Neuronal stem cell (in vitro differentiated cells): ENCODE data around the gene CXCL12.

Experiments
- DNase-seq: peaks from one replicate; pipeline ENCODE4 v3.0.0-alpha.2; 2013; ENCODE audit warnings: low spot score
- H2AFZ ChIP-seq: one replicate; pipeline ENCODE4 v1.6.1; 2013; ENCODE audit warnings: mild to moderate bottlenecking, low read length, inconsistent platforms
- H2AK5ac ChIP-seq: 2 replicates; pipeline ENCODE4 v1.6.1; 2013; ENCODE audit warnings: low read depth, mild to moderate bottlenecking, inconsistent platforms, low read length, moderate library complexity, mixed read lengths
- H2BK120ac ChIP-seq: 2 replicates; pipeline ENCODE4 v1.6.1; 2013; ENCODE audit warnings: low read depth, mild to moderate bottlenecking, inconsistent platforms, low read length, moderate library complexity, mixed read lengths
- H2BK12ac ChIP-seq: one replicate; pipeline ENCODE4 v1.6.1; 2013; ENCODE audit warnings: low read length, inconsistent platforms
- H2BK15ac ChIP-seq: 2 replicates; pipeline ENCODE4 v1.6.1; 2013; ENCODE audit warnings: mild to moderate bottlenecking, low read length, inconsistent platforms, mixed read lengths
- H2BK5ac ChIP-seq: one replicate; pipeline ENCODE4 v1.6.1; 2013; ENCODE audit warnings: inconsistent platforms, mild to moderate bottlenecking, low read length, moderate library complexity
- H3K14ac ChIP-seq: one replicate; pipeline ENCODE4 v1.6.1; 2013; ENCODE audit warnings: low read length, inconsistent platforms
- H3K18ac ChIP-seq: 2 replicates; pipeline ENCODE4 v1.6.1; 2013; ENCODE audit warnings: low read length, inconsistent platforms
- H3K23ac ChIP-seq: 2 replicates; pipeline ENCODE4 v1.6.1; 2013; ENCODE audit warnings: low read depth, mild to moderate bottlenecking, mixed read lengths, low read length, inconsistent platforms; ENCODE audit not compliant: poor library complexity
- H3K27ac ChIP-seq: replicated peaks from 3 replicates; pipeline ENCODE4 v1.5.1; 2013; ENCODE audit warnings: low read length, inconsistent platforms
- H3K27me3 ChIP-seq, 3 experiments: 2 replicates each; pipeline ENCODE4 v1.6.1; 2013; ENCODE audit warnings: low read length in 3 of 3, mild to moderate bottlenecking in 2 of 3, inconsistent platforms in 1 of 3, low read depth in 1 of 3, mixed read lengths in 1 of 3, moderate library complexity in 1 of 3; ENCODE audit not compliant: control insufficient read depth in 3 of 3, insufficient read depth in 3 of 3
- H3K36me3 ChIP-seq, 2 donors: replicated peaks in 1 of 2; 2 replicates each; pipeline ENCODE4 v1.6.1; 2013; ENCODE audit warnings: low read length in 2 of 2; ENCODE audit not compliant: control insufficient read depth in 2 of 2, insufficient read depth in 2 of 2
- H3K4ac ChIP-seq: 2 replicates; pipeline ENCODE4 v1.6.1; 2013; ENCODE audit warnings: inconsistent platforms, mild to moderate bottlenecking, low read length, moderate library complexity
- H3K4me1 ChIP-seq, 2 donors: 1 replicate in 1 of 2; 2 replicates in 1 of 2; pipeline ENCODE4 v1.6.1; 2013; ENCODE audit warnings: low read length in 2 of 2, low read depth in 1 of 2; ENCODE audit not compliant: control insufficient read depth in 2 of 2, insufficient read depth in 1 of 2
- H3K4me2 ChIP-seq: one replicate; pipeline ENCODE4 v1.6.1; 2013; ENCODE audit warnings: mild to moderate bottlenecking, low read length, inconsistent platforms; ENCODE audit not compliant: insufficient read depth, poor library complexity, severe bottlenecking
- H3K4me3 ChIP-seq, 2 donors: 2 replicates each; pipeline ENCODE4 v1.5.1; 2013; ENCODE audit warnings: low read length in 2 of 2, mild to moderate bottlenecking in 2 of 2, inconsistent platforms in 1 of 2, moderate library complexity in 1 of 2
- H3K79me1 ChIP-seq: one replicate; pipeline ENCODE4 v1.6.1; 2013; ENCODE audit warnings: low read depth, mild to moderate bottlenecking, inconsistent platforms, low read length, moderate library complexity
- H3K9ac ChIP-seq: one replicate; pipeline ENCODE4 v1.6.1; 2013; ENCODE audit warnings: mild to moderate bottlenecking, low read depth, low read length, inconsistent platforms; ENCODE audit not compliant: poor library complexity
- H3K9me3 ChIP-seq, 2 donors: replicated peaks in 1 of 2; 2 replicates each; pipeline versions ENCODE3 to v1.6.1; 2013; ENCODE audit warnings: low read length in 2 of 2, mild to moderate bottlenecking in 2 of 2, inconsistent platforms in 1 of 2, low read depth in 1 of 2, mixed read lengths in 1 of 2, moderate library complexity in 1 of 2; ENCODE audit not compliant: control insufficient read depth in 2 of 2, insufficient read depth in 1 of 2
- H4K8ac ChIP-seq: one replicate; pipeline ENCODE4 v1.6.1; 2013; ENCODE audit warnings: low read depth, mild to moderate bottlenecking, inconsistent platforms, low read length, moderate library complexity
- H4K91ac ChIP-seq: one replicate; pipeline ENCODE4 v1.6.1; 2013; ENCODE audit warnings: low read length, low read depth, mild to moderate bottlenecking, inconsistent platforms; ENCODE audit not compliant: poor library complexity
- WGBS, 2 donors: extraction: QIAGEN DNeasy Blood & Tissue Kit; methylation state at CpG; one replicate each; pipeline ENCODE4 v1.1.7; 2013; ENCODE audit warnings: missing lambda C conversion rate in 2 of 2, mixed read lengths in 1 of 2; ENCODE audit not compliant: insufficient read length in 2 of 2, insufficient replicate concordance in 1 of 2; ENCODE audit errors: extremely low coverage in 2 of 2; 5-methylcytosine and 5-hydroxymethylcytosine counted together

CXCL12 gene

GRCh38 chr10:44353128-44353390 is 31.8 kb downstream of the CXCL12 start:
- Histone ChIP-seq H3K4me2 (no peak overlapping the region), H2BK12ac (no peak overlapping the region), H3K14ac (no peak overlapping the region), H3K4me1 (peaks cover 0 to 2% of the 10 kb centered on the region in 2 donors), H2BK5ac (no peak overlapping the region), H3K4ac (no peak overlapping the region), H2AFZ (no peak overlapping the region), H4K8ac (no peak overlapping the region), H3K18ac (no peak overlapping the region), H3K27me3 (no peaks in the 10 kb centered on the region), H3K23ac (peak overlapping the region; percentile 14), H2BK15ac (no peak overlapping the region), H3K9me3 (no peaks in the 10 kb centered on the region), H3K9ac (no peak overlapping the region), H2BK120ac (no peak overlapping the region), H2AK5ac (no peak overlapping the region), H3K4me3 (no peak overlapping the region), H4K91ac (no peak overlapping the region), H3K79me1 (no peaks in the 10 kb centered on the region), H3K36me3 (no peaks in the 10 kb centered on the region), H3K27ac (no peak overlapping the region)
- DNase-seq, result no peak
- WGBS, 2 donors, result no CpG with 5 or more reads among the region's 4 CpGs

GRCh38 chr10:44352316-44353127 is 32.4 kb downstream of the CXCL12 start:
- no peak overlapping the region for H2AFZ ChIP-seq
- no peaks in the 10 kb centered on the region for H3K27me3 ChIP-seq
- no peak overlapping the region for H2BK120ac ChIP-seq
- no peaks in the 10 kb centered on the region for H3K36me3 ChIP-seq
- H4K8ac ChIP-seq, result no peak overlapping the region
- H3K14ac ChIP-seq, result no peak overlapping the region
- no peak overlapping the region for H3K27ac ChIP-seq
- H3K79me1 ChIP-seq, result no peaks in the 10 kb centered on the region
- no peak overlapping the region for H2AK5ac ChIP-seq
- peak overlapping the region; percentile 14 for H3K23ac ChIP-seq
- no peak overlapping the region for H2BK12ac ChIP-seq
- H2BK15ac ChIP-seq, result no peak overlapping the region
- no peaks in the 10 kb centered on the region for H3K9me3 ChIP-seq
- WGBS, 2 donors, result no CpG with 5 or more reads among the region's 11 CpGs
- no peak overlapping the region for H2BK5ac ChIP-seq
- H3K9ac ChIP-seq, result no peak overlapping the region
- H3K4ac ChIP-seq, result no peak overlapping the region
- no peak overlapping the region for H3K18ac ChIP-seq
- no peak overlapping the region for H3K4me2 ChIP-seq
- no peak overlapping the region for H3K4me3 ChIP-seq
- no peak overlapping the region for H4K91ac ChIP-seq
- no peak for DNase-seq
- peaks cover 0 to 2% of the 10 kb centered on the region in 2 donors for H3K4me1 ChIP-seq

GRCh38 chr10:44348496-44348895 is 36.4 kb downstream of the CXCL12 start:
- Histone ChIP-seq H3K9me3 (no peaks in the 10 kb centered on the region), H3K27me3 (no peaks in the 10 kb centered on the region), H3K9ac (no peak overlapping the region), H3K79me1 (no peaks in the 10 kb centered on the region), H3K27ac (no peak overlapping the region), H2AK5ac (no peak overlapping the region), H3K14ac (no peak overlapping the region), H4K91ac (no peak overlapping the region), H3K4me1 (no peaks in the 10 kb centered on the region), H3K18ac (no peak overlapping the region), H4K8ac (peak overlapping the region; percentile 29), H3K4me3 (no peak overlapping the region), H2BK120ac (no peak overlapping the region), H2BK15ac (no peak overlapping the region), H2BK12ac (no peak overlapping the region), H3K4me2 (no peak overlapping the region), H3K23ac (no peak overlapping the region), H2AFZ (no peak overlapping the region), H3K4ac (no peak overlapping the region), H3K36me3 (no peaks in the 10 kb centered on the region), H2BK5ac (no peak overlapping the region)
- WGBS, 2 donors, result no CpG with 5 or more reads among the region's 5 CpGs
- DNase-seq, result no peak

- Histone ChIP-seq H2AFZ (no peak overlapping the region), H2BK15ac (no peak overlapping the region), H4K91ac (no peak overlapping the region), H3K27me3 (no peaks in the 10 kb centered on the region), H3K4me2 (no peak overlapping the region), H3K79me1 (no peaks in the 10 kb centered on the region), H4K8ac (peak overlapping the region; percentile 33), H3K4ac (no peak overlapping the region), H3K9me3 (no peaks in the 10 kb centered on the region), H3K4me3 (no peak overlapping the region), H3K23ac (no peak overlapping the region), H3K14ac (no peak overlapping the region), H2BK5ac (no peak overlapping the region), H3K27ac (no peak overlapping the region), H2BK12ac (no peak overlapping the region), H3K18ac (no peak overlapping the region), H2BK120ac (no peak overlapping the region), H3K9ac (no peak overlapping the region), H3K4me1 (no peaks in the 10 kb centered on the region), H3K36me3 (no peaks in the 10 kb centered on the region), H2AK5ac (no peak overlapping the region)
- WGBS, 2 donors, result no CpG with 5 or more reads among the region's 10 CpGs
- no peak for DNase-seq
These were observed 37.1 kb downstream of the CXCL12 start for GRCh38 chr10:44347609-44348400.
